Esophagus squamous epithelium (tissue), 5 donors: ENCODE data around the gene DUSP8. TPM values are rescaled to one million over a fixed set of nuclear protein-coding genes. Genes with fewer than 3 reads are reported as not detected.

Experiments used
- DNase-seq: peaks from one replicate; lab custom pipeline; 2025; lab: John Stamatoyannopoulos, UW
- H3K27ac ChIP-seq, 4 donors: fragments of 200-600 bp; sonication (generic); one replicate each; pipeline ENCODE4 v1.5.1; 2016 to 2019; ENCODE audit warnings: mild to moderate bottlenecking in 1 of 4
- H3K27me3 ChIP-seq, 4 donors: fragments of 200-600 bp; sonication (generic); 1 replicate in 3 of 4; 2 replicates in 1 of 4; pipeline versions ENCODE4 v1.5.1 to v1.6.0; 2017 to 2021; ENCODE audit warnings: antibody characterized with exemption in 1 of 4
- H3K36me3 ChIP-seq, 3 donors: fragments of 200-600 bp; sonication (generic); one replicate each; pipeline ENCODE4 v1.5.1; 2016 to 2019
- H3K4me1 ChIP-seq, 3 donors: fragments of 200-600 bp; sonication (generic); one replicate each; pipeline ENCODE4 v1.5.1; 2017 to 2019
- H3K4me3 ChIP-seq, 4 donors: fragments of 200-600 bp; sonication (generic); 1 replicate in 3 of 4; 2 replicates in 1 of 4; pipeline ENCODE4 v1.5.1; 2016 to 2019; ENCODE audit warnings: mild to moderate bottlenecking in 2 of 4, moderate library complexity in 1 of 4
- H3K9me3 ChIP-seq, 3 donors: fragments of 200-600 bp; sonication (generic); one replicate each; pipeline ENCODE4 v1.5.1; 2016 to 2019
- CTCF ChIP-seq, 6 experiments: fragments of 450-650 bp in 4 of 6; fragments of 200-600 bp in 2 of 6; sonication (generic) in 2 of 6; IDR thresholded peaks; one replicate each; pipeline ENCODE4 v1.5.1; 2016 to 2019; ENCODE audit warnings: antibody characterized with exemption in 6 of 6, mild to moderate bottlenecking in 4 of 6, moderate library complexity in 4 of 6
- POLR2A ChIP-seq, 4 donors: fragments of 450-650 bp; IDR thresholded peaks; one replicate each; pipeline ENCODE4 v1.6.1; 2017; ENCODE audit warnings: antibody characterized with exemption in 4 of 4, mild to moderate bottlenecking in 4 of 4, moderate library complexity in 3 of 4
- WGBS, 2 donors: methylation state at CpG; one replicate each; pipeline ENCODE4 v1.1.5; 2018; 5-methylcytosine and 5-hydroxymethylcytosine counted together
- intact Hi-C: fragments of 100-400 bp; cut with DNase I; formaldehyde crosslinking; loops from one replicate; pipeline ENCODE4 v1.15.0; 2022
- total RNA-seq, 4 donors: library from RNA; depleted of rRNA; stranded (reverse); fragments of >200 nt; gene quantifications; one replicate each; pipeline ENCODE4 v1.1.0, GENCODE V29; 2016
- donor health status: DM: yes; HTN: yes; CAD: no.

The DUSP8 gene
- total RNA-seq, 4 donors from 2014 or later, result 0.12 to 1.3 (median 0.64) TPM

DNA sequence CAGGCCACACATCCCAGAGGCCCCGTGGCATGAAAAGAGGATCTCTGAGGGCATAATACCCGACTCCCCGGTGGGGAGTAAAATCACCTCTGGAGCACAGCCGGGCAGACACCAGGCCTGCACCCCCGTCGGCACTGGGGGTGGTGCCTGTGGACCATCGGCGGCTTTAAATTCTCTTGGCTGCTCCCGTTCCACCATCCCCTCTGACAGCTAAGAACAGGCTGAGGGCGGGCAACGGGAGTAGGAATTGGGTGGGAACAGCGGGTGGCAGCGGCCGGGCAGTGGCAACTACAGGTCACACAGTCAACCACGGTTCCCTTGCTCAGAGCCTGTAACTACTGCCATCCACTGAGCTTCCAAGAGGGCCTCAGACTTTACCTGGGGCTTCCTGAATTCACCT lies 45.3 kb downstream of the DUSP8 start:
- H3K27me3 ChIP-seq, result no peaks in the 10 kb centered on the region
- TF ChIP-seq POLR2A (IDR thresholded peaks at IDR 0.05), result no peak
- TF ChIP-seq CTCF (IDR thresholded peaks at IDR 0.05), result no peak
- H3K4me1 ChIP-seq, result peaks cover 10 to 83% (median 31%) of the 10 kb centered on the region in 3 donors
- no peak overlapping the region for H3K27ac ChIP-seq
- no peak overlapping the region for H3K4me3 ChIP-seq
- WGBS, 2 donors, result 82 to 91% methylated on average over 3 to 11 of the region's 15 CpGs
- intact Hi-C loops, result no loop called here
- no peaks in the 10 kb centered on the region for H3K9me3 ChIP-seq
- DNase-seq, result no peak
- H3K36me3 ChIP-seq, result peaks cover 0 to 8% (median 0%) of the 10 kb centered on the region in 3 donors

- TF ChIP-seq POLR2A (IDR thresholded peaks at IDR 0.05), result no peak
- no peak for TF ChIP-seq CTCF (IDR thresholded peaks at IDR 0.05)
- whole genome bisulfite sequencing, 2 donors, result 20 to 78% methylated on average over 1 to 4 of the region's 4 CpGs
- peaks cover 0 to 78% (median 15%) of the 10 kb centered on the region in 3 donors for H3K4me1 ChIP-seq
- no peaks in the 10 kb centered on the region for H3K9me3 ChIP-seq
- DNase-seq, result no peak
- no peaks in the 10 kb centered on the region for H3K27me3 ChIP-seq
- no peak overlapping the region for H3K4me3 ChIP-seq
- H3K27ac ChIP-seq, result no peak overlapping the region
- H3K36me3 ChIP-seq, result peaks cover 0 to 5% (median 0%) of the 10 kb centered on the region in 3 donors
- intact Hi-C loops, result no loop called here
Observed at GRCh38 chr11:1523779-1524178, 48.3 kb downstream of the DUSP8 start.

DNA sequence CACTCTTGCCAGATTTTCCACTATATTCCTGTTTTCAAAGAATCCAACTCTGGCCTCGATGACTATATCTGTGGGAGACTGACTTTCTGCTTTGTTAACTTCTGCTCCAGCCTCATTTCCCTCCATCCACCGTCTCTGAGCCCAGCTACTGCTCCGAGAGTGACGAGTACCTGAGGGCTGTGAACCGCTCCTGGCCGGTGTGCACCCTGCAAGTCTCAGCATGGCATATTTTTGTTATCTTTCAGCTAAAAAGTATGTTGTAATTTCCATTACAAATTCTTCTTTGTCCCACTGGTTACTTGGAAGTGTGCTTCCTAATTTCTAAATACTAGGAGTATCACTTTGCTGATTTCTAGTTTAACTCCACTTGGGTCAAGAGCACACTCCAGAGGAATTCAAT lies 49.0 kb downstream of the DUSP8 start:
- no peaks in the 10 kb centered on the region for H3K9me3 ChIP-seq
- no peak overlapping the region for H3K27ac ChIP-seq
- TF ChIP-seq CTCF (IDR thresholded peaks at IDR 0.05), result no peak
- 33 to 50% methylated on average over 6 of the region's 6 CpGs for WGBS, 2 donors
- DNase-seq, result no peak
- H3K27me3 ChIP-seq, result no peaks in the 10 kb centered on the region
- H3K4me3 ChIP-seq, result no peak overlapping the region
- peaks cover 0 to 5% (median 0%) of the 10 kb centered on the region in 3 donors for H3K36me3 ChIP-seq
- peaks cover 0 to 77% (median 15%) of the 10 kb centered on the region in 3 donors for H3K4me1 ChIP-seq
- intact Hi-C loops, result no loop called here

- 44 to 60% methylated on average over 7 to 8 of the region's 8 CpGs for WGBS, 2 donors
- intact Hi-C loops, result no loop called here
- Histone ChIP-seq H3K4me3 (no peak overlapping the region), H3K27me3 (no peaks in the 10 kb centered on the region), H3K27ac (no peak overlapping the region), H3K36me3 (peaks cover 0 to 5% (median 0%) of the 10 kb centered on the region in 3 donors), H3K9me3 (no peaks in the 10 kb centered on the region), H3K4me1 (peaks cover 0 to 85% (median 18%) of the 10 kb centered on the region in 3 donors)
- DNase-seq, result no peak
- TF ChIP-seq POLR2A (IDR thresholded peaks at IDR 0.05) (no peak), CTCF (IDR thresholded peaks at IDR 0.05) (no peak)
Observed at GRCh38 chr11:1522081-1522424, 50.0 kb downstream of the DUSP8 start.

DNA sequence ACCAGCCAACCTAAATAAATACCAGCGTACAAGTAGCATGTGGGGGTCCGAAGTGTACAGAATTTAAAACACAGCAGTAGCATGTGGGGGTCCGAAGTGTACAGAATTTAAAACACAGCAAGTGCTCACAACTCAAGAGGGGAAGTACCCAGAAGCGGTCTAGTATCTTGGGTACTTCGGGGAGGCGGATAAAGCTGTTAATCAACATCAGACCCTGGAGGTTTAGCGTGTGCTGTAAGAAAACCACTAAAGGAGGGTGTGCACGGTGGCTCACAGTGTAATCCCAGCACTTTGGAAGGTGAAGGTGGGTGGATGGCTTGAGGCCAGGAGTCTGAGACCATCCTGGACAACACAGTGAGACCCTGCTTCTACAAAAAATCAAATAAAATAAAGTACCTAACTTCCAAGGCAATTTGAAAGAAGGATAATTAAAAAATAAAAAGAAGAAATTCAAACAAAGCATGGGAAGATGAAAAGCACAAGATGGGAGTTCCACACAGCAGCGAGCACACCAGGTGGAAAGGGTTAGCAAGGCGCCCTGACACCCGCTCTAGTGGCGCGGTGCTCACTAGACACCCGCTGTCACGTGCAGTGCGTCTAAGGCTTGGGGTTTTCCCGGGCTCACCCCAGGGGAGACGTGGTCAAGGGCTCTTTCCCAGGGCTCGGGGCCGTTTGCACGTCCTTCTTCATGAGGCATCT lies 50.5 kb downstream of the DUSP8 start:
- H3K9me3 ChIP-seq, result no peaks in the 10 kb centered on the region
- no peak overlapping the region for H3K4me3 ChIP-seq
- H3K36me3 ChIP-seq, result peaks cover 0 to 5% (median 0%) of the 10 kb centered on the region in 3 donors
- no peak for DNase-seq
- H3K27ac ChIP-seq, result no peak overlapping the region
- peaks cover 0 to 85% (median 18%) of the 10 kb centered on the region in 3 donors for H3K4me1 ChIP-seq
- WGBS, 2 donors, result 52 to 57% methylated on average over 21 of the region's 21 CpGs
- no peaks in the 10 kb centered on the region for H3K27me3 ChIP-seq
- TF ChIP-seq POLR2A (IDR thresholded peaks at IDR 0.05), result no peak
- no peak for TF ChIP-seq CTCF (IDR thresholded peaks at IDR 0.05)
- intact Hi-C loops, result no loop called here
